AG20443 (cell line): ENCODE data around the gene PIBF1.

Source experiments
- DNase-seq: peaks from one replicate; pipeline ENCODE4 v3.0.0; 2012; ENCODE audit warnings: low spot score, mixed read lengths

PIBF1 gene

GRCh38 chr13:73060251-73061160 lies 278.6 kb downstream of the PIBF1 start:
- DNase-seq = peak; percentile 52

GRCh38 chr13:73061473-73061872 lies 279.5 kb downstream of the PIBF1 start:
- no peak for DNase-seq

- no peak for DNase-seq
These were observed 279.9 kb downstream of the PIBF1 start for GRCh38 chr13:73061876-73062275.

GRCh38 chr13:73062468-73062867 lies 280.5 kb downstream of the PIBF1 start:
- no peak for DNase-seq

GRCh38 chr13:73063166-73063565 lies 281.2 kb downstream of the PIBF1 start:
- DNase-seq = no peak

- no peak for DNase-seq
These were observed 283.1 kb downstream of the PIBF1 start for GRCh38 chr13:73065036-73065435.

- DNase-seq = no peak
These were observed 283.9 kb downstream of the PIBF1 start for GRCh38 chr13:73065665-73066340.
